Femur (tissue), 1 donor: ENCODE results near the gene TNFSF8.

Experiments
- DNase-seq: peaks from one replicate; pipeline ENCODE4 v3.0.0-alpha.2; 2017

The TNFSF8 gene

DNA sequence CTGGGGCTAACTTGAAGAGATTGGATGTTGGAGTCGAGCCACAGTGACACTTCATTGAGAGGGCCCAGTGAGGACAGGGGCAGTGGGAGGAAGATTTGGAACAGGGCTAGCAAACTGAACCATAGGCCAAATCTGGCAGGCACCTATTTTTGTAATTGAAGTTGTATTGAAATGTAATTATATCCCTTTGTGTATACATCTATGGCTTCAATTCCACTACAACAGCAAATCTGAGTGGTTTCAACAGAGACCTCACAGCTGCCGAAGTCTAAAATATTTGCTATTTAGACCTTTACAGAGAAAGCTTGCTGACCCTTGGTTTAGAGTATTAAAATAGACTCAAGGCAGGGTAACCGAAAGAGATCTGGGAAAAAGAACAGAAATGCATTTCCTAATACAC, 4.7 kb upstream of the TNFSF8 start:
- DNase-seq, result no peak

- DNase-seq, result no peak
Observed at GRCh38 chr9:114932502-114932901, 2.1 kb upstream of the TNFSF8 start.

DNA sequence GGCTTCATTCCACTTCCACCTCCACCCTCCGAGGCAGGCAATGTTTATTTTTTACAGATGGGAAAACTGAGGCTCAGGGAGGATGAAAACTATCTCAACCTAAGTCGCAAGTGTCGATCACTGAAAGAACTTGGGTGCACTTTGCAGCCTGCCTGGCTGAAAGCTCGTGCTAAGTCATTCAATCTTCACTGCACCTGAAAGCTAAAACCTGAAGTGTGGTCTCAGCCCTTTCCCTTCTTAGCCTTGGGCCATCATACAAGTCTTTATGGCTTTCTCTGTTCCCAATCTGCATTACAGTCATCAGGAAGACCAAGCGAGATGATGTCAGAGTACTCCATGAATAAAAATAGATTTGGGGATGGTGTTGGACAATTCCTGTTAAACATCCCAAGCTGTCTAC, 1.0 kb upstream of the TNFSF8 start:
- no peak for DNase-seq

- DNase-seq, result no peak
Observed at GRCh38 chr9:114929201-114929600, 1.2 kb downstream of the TNFSF8 start.

DNA sequence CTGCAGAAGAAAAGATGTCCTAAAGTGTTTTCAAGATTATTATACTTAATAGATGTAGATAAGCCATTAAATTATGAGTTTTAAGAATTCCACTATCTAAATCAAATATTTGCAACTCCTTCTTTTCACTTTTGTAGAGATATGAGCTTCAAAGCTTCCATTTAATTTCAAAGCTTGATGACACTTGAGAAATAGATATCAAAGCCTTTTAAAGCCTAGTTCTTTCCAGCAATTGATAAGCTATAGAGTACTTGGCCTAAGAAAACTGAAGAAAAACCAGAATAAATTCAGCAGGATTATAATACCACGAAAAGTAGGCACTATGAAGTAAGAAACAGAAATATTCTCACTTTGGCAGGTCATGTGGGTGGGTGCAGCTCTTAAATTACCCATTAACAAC, 1.7 kb downstream of the TNFSF8 start:
- no peak for DNase-seq

GRCh38 chr9:114928136-114928535, 2.3 kb downstream of the TNFSF8 start:
- no peak for DNase-seq

GRCh38 chr9:114925672-114926071, 4.7 kb downstream of the TNFSF8 start:
- no peak for DNase-seq

GRCh38 chr9:114925039-114925438, 5.4 kb downstream of the TNFSF8 start:
- no peak for DNase-seq

GRCh38 chr9:114924327-114924726, 6.1 kb downstream of the TNFSF8 start:
- DNase-seq, result no peak

GRCh38 chr9:114923918-114924317, 6.5 kb downstream of the TNFSF8 start:
- DNase-seq, result no peak

- DNase-seq, result no peak
Observed at GRCh38 chr9:114921171-114921570, 9.2 kb downstream of the TNFSF8 start.

GRCh38 chr9:114919611-114920010, 10.8 kb downstream of the TNFSF8 start:
- DNase-seq, result no peak

DNA sequence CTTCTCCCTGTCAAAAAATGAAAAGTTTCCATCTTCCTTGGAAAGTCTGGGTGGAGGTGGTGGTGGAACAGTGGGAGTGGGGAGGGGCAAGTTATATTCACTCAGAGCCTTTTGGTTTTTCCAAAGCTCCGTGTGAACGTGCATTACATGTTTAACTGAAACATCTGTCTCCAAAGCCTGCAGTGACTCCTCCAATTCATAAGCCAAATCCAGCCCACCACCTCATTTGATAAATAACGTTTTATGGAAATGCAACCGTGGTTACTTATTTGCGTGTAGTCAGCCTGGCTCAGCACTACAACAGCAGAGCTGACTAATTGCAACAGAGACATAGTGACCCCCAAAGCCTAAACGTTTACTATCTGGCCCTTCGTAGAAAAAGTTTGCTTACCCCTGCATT, 13.9 kb downstream of the TNFSF8 start:
- no peak for DNase-seq

DNA sequence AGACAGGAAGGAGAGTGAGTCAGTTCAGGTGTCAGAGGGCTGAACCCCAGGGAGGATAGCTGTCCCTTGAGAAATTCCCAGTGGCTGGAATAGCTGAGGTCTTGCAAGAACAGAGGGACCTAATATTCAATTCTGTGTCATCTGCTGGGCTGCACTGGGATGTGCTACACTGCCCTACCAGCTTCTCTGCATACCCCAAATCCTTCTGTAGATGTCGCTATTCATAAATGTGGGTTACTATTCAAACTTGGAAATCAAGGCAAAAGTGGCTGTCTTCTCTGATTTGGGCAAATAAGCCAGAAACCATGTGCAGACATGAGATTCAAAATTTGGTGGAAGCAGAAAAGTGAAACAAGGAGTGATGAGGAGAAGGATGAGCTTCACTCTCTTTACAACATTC, 16.3 kb downstream of the TNFSF8 start:
- DNase-seq, result no peak

GRCh38 chr9:114913656-114914055, 16.7 kb downstream of the TNFSF8 start:
- no peak for DNase-seq

DNA sequence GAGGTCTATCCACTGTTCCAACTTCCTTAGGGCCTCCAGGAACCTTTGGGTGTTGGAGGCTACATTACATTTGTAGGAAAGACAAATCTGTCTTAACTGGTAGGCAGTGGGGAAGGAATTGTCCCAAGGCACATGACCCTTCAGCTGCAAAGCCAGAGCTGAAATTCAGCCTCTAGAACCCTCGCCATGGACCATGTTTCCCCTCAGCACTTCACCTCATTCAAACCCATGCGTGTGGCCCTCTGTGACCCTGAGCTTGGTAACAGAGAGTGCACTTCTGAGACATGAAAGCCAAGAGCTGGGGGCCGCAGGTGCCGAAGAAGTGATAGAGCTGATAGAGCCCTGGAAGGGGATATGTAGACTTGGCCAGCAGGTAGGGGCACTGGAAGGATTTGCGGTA, 17.2 kb downstream of the TNFSF8 start:
- DNase-seq, result no peak

DNA sequence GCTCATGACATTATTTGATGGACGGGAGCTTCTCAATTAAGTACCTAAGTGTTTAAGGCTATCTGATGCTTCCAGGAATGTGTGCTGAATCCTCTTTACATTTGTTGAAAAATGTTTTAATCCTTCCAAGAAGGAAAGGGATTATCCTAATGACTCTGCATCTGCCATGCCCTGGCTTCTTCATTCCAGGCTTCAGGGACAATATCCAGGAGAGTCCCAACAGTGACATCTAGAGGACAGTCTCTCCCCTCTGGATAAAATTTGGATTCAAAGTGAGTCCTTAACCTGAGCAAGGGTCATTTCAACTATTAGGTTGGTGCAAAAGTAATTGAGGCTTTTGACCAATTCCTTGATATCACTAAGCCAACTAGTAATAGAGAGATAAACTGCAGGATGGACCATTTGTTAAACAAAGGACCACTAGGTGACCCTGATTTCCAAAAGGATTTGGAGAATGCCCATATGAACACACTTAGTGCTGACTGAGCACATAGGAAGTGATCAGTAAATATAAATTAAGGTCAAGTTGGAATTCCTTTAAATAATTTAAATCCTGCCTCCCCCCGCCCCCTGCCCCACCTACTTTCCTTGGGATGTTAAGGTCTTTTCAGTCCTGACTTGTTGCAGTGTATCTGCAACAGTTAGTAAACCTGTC, 19.1 kb downstream of the TNFSF8 start:
- no peak for DNase-seq

DNA sequence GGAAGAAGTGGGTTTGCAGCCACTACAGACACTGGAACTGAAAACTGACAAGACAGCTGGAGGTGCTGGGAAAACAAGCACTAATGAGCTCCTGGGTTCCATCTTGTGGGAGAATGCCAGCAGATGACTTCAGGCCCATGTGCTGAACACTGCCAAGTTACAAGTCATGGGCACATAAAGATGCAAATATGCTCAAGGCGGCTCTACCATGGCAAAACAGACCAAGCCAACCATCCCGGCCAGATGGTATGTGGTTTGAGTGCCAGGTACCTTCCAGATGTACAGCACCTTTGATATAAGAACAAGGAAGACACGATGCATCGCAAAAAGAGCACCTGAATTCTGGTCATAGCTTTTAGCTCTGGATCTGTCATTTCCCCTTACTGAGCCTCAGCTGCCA, 19.9 kb downstream of the TNFSF8 start:
- no peak for DNase-seq

DNA sequence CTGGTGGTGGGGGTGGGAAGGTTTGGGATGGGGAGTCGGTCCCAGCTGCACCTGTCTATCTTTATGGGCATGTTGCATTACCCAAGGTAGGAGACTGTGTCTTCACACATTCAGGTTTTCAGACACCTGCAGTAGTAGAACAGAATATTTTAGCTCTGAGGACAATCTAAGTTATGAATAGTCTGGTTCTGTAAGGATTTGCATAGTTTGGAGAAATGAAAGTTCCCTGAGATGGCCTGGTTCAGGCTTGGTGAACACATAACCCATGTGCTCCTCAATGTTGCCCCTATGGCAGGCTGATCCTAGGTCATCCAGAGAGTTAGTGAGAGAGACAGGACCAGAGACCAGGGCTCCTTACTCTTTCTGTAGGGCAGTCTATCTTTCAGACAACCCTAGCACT, 20.7 kb downstream of the TNFSF8 start:
- no peak for DNase-seq

DNA sequence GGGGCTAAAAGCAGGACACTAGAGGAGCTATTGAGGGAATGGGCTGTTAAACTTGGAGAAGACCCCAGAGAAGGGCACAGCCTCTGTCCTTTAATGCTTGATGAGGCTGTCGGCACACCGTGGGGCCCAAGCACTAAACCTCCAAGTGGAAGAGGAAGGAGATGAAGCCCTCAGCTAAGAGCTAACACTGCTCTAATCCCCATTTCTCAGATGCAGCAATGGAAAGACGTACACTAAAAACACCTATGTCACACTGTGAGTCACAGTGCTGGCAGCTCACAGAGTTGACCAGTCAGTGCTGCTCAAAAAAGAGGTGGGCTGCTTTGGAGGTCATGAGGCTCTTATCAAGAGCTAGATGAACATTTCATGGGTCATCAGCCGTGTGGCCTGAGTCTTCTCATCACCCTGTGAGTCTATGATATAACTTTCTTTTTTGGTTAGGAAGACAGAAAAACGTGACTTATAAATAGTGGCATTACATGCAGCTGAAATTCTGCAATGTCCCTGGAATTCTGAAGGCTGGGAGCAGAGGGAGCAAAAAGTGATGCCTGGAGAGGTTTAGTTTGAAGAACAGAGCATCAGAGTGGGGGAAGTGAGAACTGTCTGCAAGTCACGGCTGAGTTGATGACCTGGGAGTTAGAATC, 21.5 kb downstream of the TNFSF8 start:
- DNase-seq, result no peak

- DNase-seq, result no peak
Observed at GRCh38 chr9:114908104-114908622, 22.2 kb downstream of the TNFSF8 start.

GRCh38 chr9:114906922-114907571, 23.3 kb downstream of the TNFSF8 start:
- peak; percentile 39 for DNase-seq

- no peak for DNase-seq
Observed at GRCh38 chr9:114905170-114905940, 25.0 kb downstream of the TNFSF8 start.
